ENCODE data around the gene OAF. TPM values are rescaled to one million over a fixed set of nuclear protein-coding genes. Genes with fewer than 3 reads are reported as not detected.

OAF gene
- total RNA-seq, 2 experiments from 2014 or later, result 5.3 TPM

- H3K4me3 Mint-ChIP-seq, result no peak overlapping the region
- no peaks in the 10 kb centered on the region for H3K9me3 Mint-ChIP-seq (ENCODE audit: insufficient read depth)
- ChIA-PET POLR2A (interaction anchor here (0.6 kb wide), 1 partner anchor 41 kb away, joined by 4 read pairs; no protein-coding TSS in a partner anchor), CTCF (interaction anchor here (1.6 to 3.4 kb wide), 3 partner anchors 8 to 46 kb away, joined by 3 to 11 read pairs (median 4); no protein-coding TSS in a partner anchor)
- peaks cover 12% of the 10 kb centered on the region for H3K4me1 Mint-ChIP-seq (ENCODE audit: low read depth)
- H3K27me3 Mint-ChIP-seq (ENCODE audit: low read depth), result peaks cover 74% of the 10 kb centered on the region
- H3K27ac Mint-ChIP-seq, result no peak overlapping the region
- H3K36me3 Mint-ChIP-seq (ENCODE audit: low read depth), result no peaks in the 10 kb centered on the region
- ATAC-seq (no peak), DNase-seq (no peak)
Measured at GRCh38 chr11:120256779-120257178, 45.9 kb downstream of the OAF start.

GRCh38 chr11:120257346-120257745 is 46.5 kb downstream of the OAF start:
- peaks cover 72% of the 10 kb centered on the region for H3K27me3 Mint-ChIP-seq (ENCODE audit: low read depth)
- H3K4me1 Mint-ChIP-seq (ENCODE audit: low read depth), result peaks cover 12% of the 10 kb centered on the region
- H3K27ac Mint-ChIP-seq, result no peak overlapping the region
- CTCF ChIA-PET, result interaction anchor here (0.6 to 3.4 kb wide), 4 partner anchors 9 to 45 kb away, joined by 3 to 11 read pairs (median 4); no protein-coding TSS in a partner anchor
- DNase-seq (no peak), ATAC-seq (no peak)
- no peaks in the 10 kb centered on the region for H3K9me3 Mint-ChIP-seq (ENCODE audit: insufficient read depth)
- H3K4me3 Mint-ChIP-seq, result no peak overlapping the region
- no peaks in the 10 kb centered on the region for H3K36me3 Mint-ChIP-seq (ENCODE audit: low read depth)
- POLR2A ChIA-PET, result no interaction called here

GRCh38 chr11:120258661-120259060 is 47.8 kb downstream of the OAF start:
- Mint-ChIP-seq H3K4me3 (no peak overlapping the region), H3K36me3 (ENCODE audit: low read depth) (no peaks in the 10 kb centered on the region), H3K9me3 (ENCODE audit: insufficient read depth) (no peaks in the 10 kb centered on the region), H3K4me1 (ENCODE audit: low read depth) (peaks cover 12% of the 10 kb centered on the region), H3K27me3 (ENCODE audit: low read depth) (peaks cover 70% of the 10 kb centered on the region), H3K27ac (no peak overlapping the region)
- ChIA-PET CTCF (interaction anchor here (1.3 to 3.4 kb wide), 3 partner anchors 11 to 44 kb away, joined by 4 to 11 read pairs (median 5); no protein-coding TSS in a partner anchor), POLR2A (interaction anchor here (1.2 kb wide), 1 partner anchor 12 kb away, joined by 3 read pairs; no protein-coding TSS in a partner anchor)
- DNase-seq (no peak), ATAC-seq (no peak)

- Mint-ChIP-seq H3K4me3 (no peak overlapping the region), H3K4me1 (ENCODE audit: low read depth) (peaks cover 11% of the 10 kb centered on the region), H3K36me3 (ENCODE audit: low read depth) (no peaks in the 10 kb centered on the region), H3K9me3 (ENCODE audit: insufficient read depth) (no peaks in the 10 kb centered on the region), H3K27me3 (ENCODE audit: low read depth) (peaks cover 66% of the 10 kb centered on the region), H3K27ac (no peak overlapping the region)
- ATAC-seq, result no peak
- POLR2A ChIA-PET, result interaction anchor here (1.2 kb wide), 1 partner anchor 13 kb away, joined by 3 read pairs; no protein-coding TSS in a partner anchor
- no peak for DNase-seq
- CTCF ChIA-PET, result interaction anchor here (1.3 to 3.4 kb wide), 3 partner anchors 11 to 44 kb away, joined by 4 to 11 read pairs (median 5); no protein-coding TSS in a partner anchor
Measured at GRCh38 chr11:120259241-120259640, 48.4 kb downstream of the OAF start.

- DNase-seq (no peak), ATAC-seq (no peak)
- Mint-ChIP-seq H3K4me1 (ENCODE audit: low read depth) (peaks cover 4% of the 10 kb centered on the region), H3K27me3 (ENCODE audit: low read depth) (peaks cover 62% of the 10 kb centered on the region), H3K9me3 (ENCODE audit: insufficient read depth) (no peaks in the 10 kb centered on the region), H3K27ac (no peak overlapping the region), H3K4me3 (no peak overlapping the region), H3K36me3 (ENCODE audit: low read depth) (no peaks in the 10 kb centered on the region)
- CTCF ChIA-PET, result interaction anchor here (0.8 to 3.4 kb wide), 4 partner anchors 10 to 44 kb away, joined by 3 to 11 read pairs (median 4); no protein-coding TSS in a partner anchor
- POLR2A ChIA-PET, result no interaction called here
Measured at GRCh38 chr11:120259988-120260565, 49.2 kb downstream of the OAF start.

GRCh38 chr11:120260616-120261015 is 49.8 kb downstream of the OAF start:
- no peaks in the 10 kb centered on the region for H3K4me1 Mint-ChIP-seq (ENCODE audit: low read depth)
- CTCF ChIA-PET, result interaction anchor here (0.8 to 1.2 kb wide), 2 partner anchors 24 to 43 kb away, joined by 3 read pairs; no protein-coding TSS in a partner anchor
- no peaks in the 10 kb centered on the region for H3K9me3 Mint-ChIP-seq (ENCODE audit: insufficient read depth)
- H3K4me3 Mint-ChIP-seq, result no peak overlapping the region
- H3K36me3 Mint-ChIP-seq (ENCODE audit: low read depth), result no peaks in the 10 kb centered on the region
- POLR2A ChIA-PET, result no interaction called here
- no peak for DNase-seq
- no peak overlapping the region for H3K27ac Mint-ChIP-seq
- ATAC-seq, result no peak
- peaks cover 57% of the 10 kb centered on the region for H3K27me3 Mint-ChIP-seq (ENCODE audit: low read depth)

- Mint-ChIP-seq H3K4me1 (ENCODE audit: low read depth) (no peaks in the 10 kb centered on the region), H3K36me3 (ENCODE audit: low read depth) (no peaks in the 10 kb centered on the region), H3K27me3 (ENCODE audit: low read depth) (peaks cover 57% of the 10 kb centered on the region), H3K9me3 (ENCODE audit: insufficient read depth) (no peaks in the 10 kb centered on the region), H3K4me3 (no peak overlapping the region), H3K27ac (no peak overlapping the region)
- ChIA-PET POLR2A (no interaction called here), CTCF (interaction anchor here (1.0 to 1.2 kb wide), 2 partner anchors 42 kb away, joined by 3 read pairs; no protein-coding TSS in a partner anchor)
- DNase-seq (no peak), ATAC-seq (no peak)
Measured at GRCh38 chr11:120261321-120261720, 50.5 kb downstream of the OAF start.

- CTCF ChIA-PET, result interaction anchor here (1.0 kb wide), 1 partner anchor 41 kb away, joined by 3 read pairs; no protein-coding TSS in a partner anchor
- no peaks in the 10 kb centered on the region for H3K9me3 Mint-ChIP-seq (ENCODE audit: insufficient read depth)
- H3K27me3 Mint-ChIP-seq (ENCODE audit: low read depth), result peaks cover 57% of the 10 kb centered on the region
- no peak for ATAC-seq
- DNase-seq, result no peak
- H3K4me3 Mint-ChIP-seq, result no peak overlapping the region
- no peaks in the 10 kb centered on the region for H3K36me3 Mint-ChIP-seq (ENCODE audit: low read depth)
- H3K4me1 Mint-ChIP-seq (ENCODE audit: low read depth), result no peaks in the 10 kb centered on the region
- no peak overlapping the region for H3K27ac Mint-ChIP-seq
- POLR2A ChIA-PET, result no interaction called here
Measured at GRCh38 chr11:120261931-120262330, 51.1 kb downstream of the OAF start.

- H3K4me1 Mint-ChIP-seq (ENCODE audit: low read depth), result no peaks in the 10 kb centered on the region
- CTCF ChIA-PET, result interaction anchor here (2.4 kb wide), 1 partner anchor 36 kb away, joined by 8 read pairs; no protein-coding TSS in a partner anchor
- no peak overlapping the region for H3K27ac Mint-ChIP-seq
- no peak overlapping the region for H3K4me3 Mint-ChIP-seq
- ATAC-seq, result no peak
- no peak for DNase-seq
- no peaks in the 10 kb centered on the region for H3K36me3 Mint-ChIP-seq (ENCODE audit: low read depth)
- H3K27me3 Mint-ChIP-seq (ENCODE audit: low read depth), result peaks cover 40% of the 10 kb centered on the region
- POLR2A ChIA-PET, result no interaction called here
- no peaks in the 10 kb centered on the region for H3K9me3 Mint-ChIP-seq (ENCODE audit: insufficient read depth)
Measured at GRCh38 chr11:120267319-120267718, 56.5 kb downstream of the OAF start.

GRCh38 chr11:120268686-120269085 is 57.9 kb downstream of the OAF start:
- Mint-ChIP-seq H3K36me3 (ENCODE audit: low read depth) (no peaks in the 10 kb centered on the region), H3K27me3 (ENCODE audit: low read depth) (peaks cover 38% of the 10 kb centered on the region), H3K4me1 (ENCODE audit: low read depth) (no peaks in the 10 kb centered on the region), H3K4me3 (no peak overlapping the region), H3K27ac (no peak overlapping the region), H3K9me3 (ENCODE audit: insufficient read depth) (no peaks in the 10 kb centered on the region)
- DNase-seq (no peak), ATAC-seq (no peak)
- POLR2A ChIA-PET, result no interaction called here
- CTCF ChIA-PET, result interaction anchor here (1.3 to 2.4 kb wide), 3 partner anchors 32 to 67 kb away, joined by 3 to 8 read pairs (median 6); partner anchors contain the start of gene ARHGEF12

GRCh38 chr11:120270386-120270785 is 59.6 kb downstream of the OAF start:
- peaks cover 43% of the 10 kb centered on the region for H3K27me3 Mint-ChIP-seq (ENCODE audit: low read depth)
- no peaks in the 10 kb centered on the region for H3K9me3 Mint-ChIP-seq (ENCODE audit: insufficient read depth)
- ChIA-PET POLR2A (no interaction called here), CTCF (interaction anchor here (1.0 to 1.9 kb wide), 3 partner anchors 11 to 33 kb away, joined by 4 to 6 read pairs (median 5); no protein-coding TSS in a partner anchor)
- ATAC-seq (no peak), DNase-seq (no peak)
- no peaks in the 10 kb centered on the region for H3K4me1 Mint-ChIP-seq (ENCODE audit: low read depth)
- no peak overlapping the region for H3K4me3 Mint-ChIP-seq
- no peaks in the 10 kb centered on the region for H3K36me3 Mint-ChIP-seq (ENCODE audit: low read depth)
- no peak overlapping the region for H3K27ac Mint-ChIP-seq

GRCh38 chr11:120271672-120272071 is 60.8 kb downstream of the OAF start:
- H3K27me3 Mint-ChIP-seq (ENCODE audit: low read depth), result peaks cover 32% of the 10 kb centered on the region
- H3K36me3 Mint-ChIP-seq (ENCODE audit: low read depth), result no peaks in the 10 kb centered on the region
- POLR2A ChIA-PET, result no interaction called here

More at GRCh38 chr11:120271672-120272071, 60.8 kb downstream of the OAF start:
- Mint-ChIP-seq H3K4me1 (ENCODE audit: low read depth) (no peaks in the 10 kb centered on the region), H3K4me3 (no peak overlapping the region), H3K9me3 (ENCODE audit: insufficient read depth) (no peaks in the 10 kb centered on the region), H3K27ac (no peak overlapping the region)
- DNase-seq, result no peak
- CTCF ChIA-PET, result no interaction called here
- no peak for ATAC-seq
